ENCODE data around the gene DISC1. TPM values are rescaled to one million over a fixed set of nuclear protein-coding genes. Genes with fewer than 3 reads are reported as not detected.
A peak's percentile ranks its signal among the peaks of the same experiment; 100 is the strongest.
"Not testable (repeated sequence)": the region's sequence is repeated elsewhere in the genome, so short reads cannot be mapped to it uniquely, and the experiment has no call there.

Gene DISC1
- total and polyA plus RNA-seq, 11 donors = 0.76 to 12.8 (median 4.3) TPM

DNA sequence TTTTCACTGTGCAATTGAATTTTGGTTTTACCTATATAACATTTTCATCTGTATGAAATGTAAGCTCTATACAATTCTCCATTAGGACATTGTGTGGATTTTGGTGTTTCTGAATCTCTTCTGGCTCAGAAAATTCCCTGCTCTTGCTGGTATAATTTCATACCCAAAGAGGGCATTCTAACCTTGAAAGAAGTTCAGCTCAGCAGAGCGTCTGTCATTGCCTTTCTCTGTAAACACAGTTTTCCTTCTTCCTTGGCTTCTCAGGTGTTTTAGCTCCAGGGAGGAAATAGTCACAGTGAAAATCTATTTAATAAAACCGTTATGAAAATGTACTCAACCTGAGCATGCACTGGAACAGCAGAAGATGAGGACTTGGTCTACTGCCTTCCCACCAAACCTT is 16.0 kb downstream of the DISC1 start:
- Histone ChIP-seq H3K27ac (no peak overlapping the region), H3K27me3 (no peaks in the 10 kb centered on the region), H3K4me1 (peaks cover 0 to 24% (median 16%) of the 10 kb centered on the region in 12 donors), H3K36me3 (no peaks in the 10 kb centered on the region), H3K9me3 (peaks cover 0 to 10% (median 0%) of the 10 kb centered on the region in 12 donors), H3K4me3 (no peak overlapping the region)
- intact Hi-C loops (cut with DNase I) = no loop called here
- no peak for ATAC-seq
- 46 to 58% (median 54%) methylated on average over 2 of the region's 2 CpGs for WGBS, 4 donors
- TF ChIP-seq POLR2A (IDR thresholded peaks at IDR 0.05) = no peak
- TF ChIP-seq, protein P1, sequence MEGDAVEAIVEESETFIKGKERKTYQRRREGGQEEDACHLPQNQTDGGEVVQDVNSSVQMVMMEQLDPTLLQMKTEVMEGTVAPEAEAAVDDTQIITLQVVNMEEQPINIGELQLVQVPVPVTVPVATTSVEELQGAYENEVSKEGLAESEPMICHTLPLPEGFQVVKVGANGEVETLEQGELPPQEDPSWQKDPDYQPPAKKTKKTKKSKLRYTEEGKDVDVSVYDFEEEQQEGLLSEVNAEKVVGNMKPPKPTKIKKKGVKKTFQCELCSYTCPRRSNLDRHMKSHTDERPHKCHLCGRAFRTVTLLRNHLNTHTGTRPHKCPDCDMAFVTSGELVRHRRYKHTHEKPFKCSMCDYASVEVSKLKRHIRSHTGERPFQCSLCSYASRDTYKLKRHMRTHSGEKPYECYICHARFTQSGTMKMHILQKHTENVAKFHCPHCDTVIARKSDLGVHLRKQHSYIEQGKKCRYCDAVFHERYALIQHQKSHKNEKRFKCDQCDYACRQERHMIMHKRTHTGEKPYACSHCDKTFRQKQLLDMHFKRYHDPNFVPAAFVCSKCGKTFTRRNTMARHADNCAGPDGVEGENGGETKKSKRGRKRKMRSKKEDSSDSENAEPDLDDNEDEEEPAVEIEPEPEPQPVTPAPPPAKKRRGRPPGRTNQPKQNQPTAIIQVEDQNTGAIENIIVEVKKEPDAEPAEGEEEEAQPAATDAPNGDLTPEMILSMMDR (IDR thresholded peaks at IDR 0.05) = no peak
- DNase-seq = no peak

DNA sequence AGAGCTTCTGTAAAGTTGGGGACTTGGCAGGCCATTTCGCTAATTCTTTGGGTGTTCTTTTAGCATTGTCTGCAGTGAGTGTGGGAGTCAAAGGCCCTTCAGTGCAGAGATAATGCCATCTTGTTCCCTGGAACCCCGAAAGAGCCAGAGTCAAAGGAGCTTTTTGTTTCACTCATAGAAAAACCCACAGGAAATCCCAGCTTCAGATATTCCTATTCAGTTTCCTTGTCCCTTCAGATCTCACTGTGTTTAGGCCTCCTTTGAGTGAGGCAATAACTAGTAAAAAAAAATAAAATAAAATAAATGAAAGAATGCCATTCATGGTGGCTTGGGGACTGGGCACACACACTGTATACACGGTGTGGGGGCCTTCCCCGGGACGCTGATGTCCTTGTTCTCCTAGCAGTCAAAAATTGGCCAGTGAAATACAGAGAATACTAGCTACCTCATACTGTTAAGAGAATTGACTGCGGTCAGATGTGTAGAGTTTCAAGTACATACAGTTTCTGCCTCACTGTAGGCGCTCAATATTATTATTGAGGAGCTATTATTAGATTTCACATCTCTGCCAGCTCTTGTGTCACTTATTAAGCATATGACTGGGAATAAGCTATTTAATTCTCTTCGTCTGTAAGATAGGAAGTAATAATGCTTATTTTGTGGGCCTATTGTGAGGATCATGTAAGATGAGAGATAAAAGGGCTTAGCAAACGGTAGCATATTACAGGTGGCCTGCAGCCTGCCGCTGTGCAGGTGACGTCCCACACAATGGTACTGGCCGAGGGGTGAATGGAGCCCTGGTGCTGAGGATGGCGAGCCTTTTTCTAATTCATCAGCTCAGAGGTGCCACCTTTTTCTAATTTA is 16.7 kb downstream of the DISC1 start:
- 54 to 64% (median 57%) methylated on average over 13 of the region's 13 CpGs for WGBS, 4 donors
- H3K4me1 ChIP-seq = peaks cover 0 to 24% (median 16%) of the 10 kb centered on the region in 12 donors
- TF ChIP-seq POLR2A (IDR thresholded peaks at IDR 0.05) = no peak
- TF ChIP-seq, protein P1 (IDR thresholded peaks at IDR 0.05) = no peak
- ATAC-seq (peak; percentile 48 to 74 (median 65)), DNase-seq (no peak)
- H3K36me3 ChIP-seq = no peaks in the 10 kb centered on the region
- peak overlapping the region in 4 of 12 donors; percentile 6 to 34 (median 24) for H3K27ac ChIP-seq
- intact Hi-C loops (cut with DNase I) = no loop called here
- no peak overlapping the region for H3K4me3 ChIP-seq
- no peaks in the 10 kb centered on the region for H3K27me3 ChIP-seq
- peaks cover 0 to 10% (median 0%) of the 10 kb centered on the region in 12 donors for H3K9me3 ChIP-seq

DNA sequence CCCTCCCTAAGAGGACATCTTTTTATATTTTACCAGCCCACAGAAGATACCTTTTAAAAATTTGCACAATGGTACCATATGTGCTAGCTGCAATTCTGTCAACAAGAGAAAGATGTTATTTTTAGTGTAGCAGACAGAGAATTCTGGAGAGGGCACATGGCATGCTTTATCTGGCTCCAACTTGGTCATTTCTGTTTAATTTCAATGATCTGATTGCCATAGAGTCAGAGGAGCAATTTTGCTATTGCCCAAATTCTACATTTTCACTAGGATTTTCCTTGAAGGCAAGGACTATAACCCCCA is 17.3 kb downstream of the DISC1 start:
- ATAC-seq (peak in 2 of 4 donors; percentile 7 to 15), DNase-seq (no peak)
- intact Hi-C loops (cut with DNase I) = no loop called here
- Histone ChIP-seq H3K27me3 (no peaks in the 10 kb centered on the region), H3K36me3 (no peaks in the 10 kb centered on the region), H3K9me3 (peaks cover 0 to 10% (median 0%) of the 10 kb centered on the region in 12 donors), H3K27ac (peak overlapping the region in 2 of 12 donors; percentile 6 to 16), H3K4me3 (no peak overlapping the region), H3K4me1 (peaks cover 0 to 24% (median 16%) of the 10 kb centered on the region in 12 donors)
- TF ChIP-seq POLR2A (IDR thresholded peaks at IDR 0.05) = no peak
- TF ChIP-seq, protein P1 (IDR thresholded peaks at IDR 0.05) = no peak

DNA sequence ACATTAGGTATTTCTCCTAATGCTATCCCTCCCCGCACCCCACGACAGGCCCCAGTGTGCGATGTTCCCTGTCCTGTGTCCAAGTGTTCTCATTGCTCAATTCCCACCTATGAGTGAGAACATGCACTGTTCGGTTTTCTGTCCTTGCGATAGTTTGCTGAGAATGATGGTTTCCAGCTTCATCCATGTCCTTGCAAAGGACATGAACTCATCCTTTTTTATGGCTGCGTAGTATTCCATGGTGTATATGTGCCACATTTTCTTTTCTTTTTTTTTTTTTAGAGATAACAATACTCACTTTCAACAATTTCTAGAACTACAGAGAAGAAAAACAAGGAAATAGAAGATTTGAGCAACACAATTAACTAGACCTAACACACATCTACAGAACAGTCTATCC is 19.0 kb downstream of the DISC1 start:
- H3K27ac ChIP-seq; H3K36me3 ChIP-seq; DNase-seq; H3K4me3 ChIP-seq; H3K27me3 ChIP-seq; intact Hi-C loops (cut with DNase I); ATAC-seq: not testable (repeated sequence)
- 97 to 100% (median 98%) methylated on average over 6 of the region's 6 CpGs for WGBS, 4 donors
- peaks cover 0 to 24% (median 16%) of the 10 kb centered on the region in 12 donors for H3K4me1 ChIP-seq
- H3K9me3 ChIP-seq = peaks cover 0 to 12% (median 0%) of the 10 kb centered on the region in 12 donors

DNA sequence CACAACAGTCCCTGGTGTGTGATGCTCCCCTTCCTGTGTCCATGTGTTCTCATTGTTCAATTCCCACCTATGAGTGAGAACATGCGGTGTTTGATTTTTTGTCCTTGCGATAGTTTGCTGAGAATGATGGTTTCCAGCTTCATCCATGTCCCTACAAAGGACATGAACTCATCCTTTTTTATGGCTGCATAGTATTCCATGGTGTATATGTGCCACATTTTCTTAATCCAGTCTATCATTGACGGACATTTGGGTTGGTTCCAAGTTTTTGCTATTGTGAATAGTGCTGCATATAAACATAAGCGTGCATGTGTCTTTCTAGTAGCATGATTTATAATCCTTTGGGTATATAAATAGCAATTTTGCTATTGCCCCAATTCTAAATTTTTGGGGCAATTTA is 19.6 kb downstream of the DISC1 start:
- ATAC-seq; H3K36me3 ChIP-seq; H3K27me3 ChIP-seq; DNase-seq; intact Hi-C loops (cut with DNase I); H3K27ac ChIP-seq; H3K4me3 ChIP-seq: not testable (repeated sequence)
- 93 to 100% (median 97%) methylated on average over 3 to 4 of the region's 4 CpGs for WGBS, 4 donors
- H3K4me1 ChIP-seq = peaks cover 0 to 24% (median 16%) of the 10 kb centered on the region in 12 donors
- peaks cover 0 to 12% (median 0%) of the 10 kb centered on the region in 12 donors for H3K9me3 ChIP-seq

DNA sequence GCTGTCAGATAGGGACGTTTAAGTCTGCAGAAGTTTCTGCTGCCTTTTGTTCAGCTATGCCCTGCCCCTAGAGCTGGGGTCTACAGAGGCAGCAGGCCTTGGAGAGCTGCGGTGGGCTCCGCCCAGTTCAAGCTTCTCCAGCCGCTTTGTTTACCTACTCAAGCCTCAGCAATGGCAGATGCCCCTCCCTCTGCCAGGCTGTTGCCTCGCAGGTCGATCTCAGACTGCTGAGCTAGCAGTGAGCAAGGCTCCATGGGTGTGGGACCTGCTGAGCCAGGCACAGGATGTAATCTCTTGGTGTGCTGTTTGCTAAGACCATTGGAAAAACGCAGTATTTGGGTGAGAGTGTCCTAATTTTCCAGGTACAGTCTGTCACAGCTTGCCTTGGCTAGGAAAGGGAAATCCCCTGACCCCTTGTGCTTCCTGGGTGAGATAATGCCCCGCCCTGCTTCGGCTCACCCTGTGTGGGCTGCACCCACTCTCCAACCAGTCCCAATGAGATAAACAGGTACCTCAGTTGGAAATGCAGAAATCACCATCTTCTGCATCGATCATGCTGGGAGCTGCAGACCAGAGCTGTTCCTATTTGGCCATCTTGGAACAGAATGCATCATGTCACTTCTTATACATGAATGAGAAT is 25.2 kb downstream of the DISC1 start:
- H3K27ac ChIP-seq; intact Hi-C loops (cut with DNase I); DNase-seq; ATAC-seq; H3K36me3 ChIP-seq; H3K27me3 ChIP-seq; H3K4me3 ChIP-seq: not testable (repeated sequence)
- peaks cover 0 to 13% (median 0%) of the 10 kb centered on the region in 12 donors for H3K4me1 ChIP-seq
- peaks cover 0 to 11% (median 0%) of the 10 kb centered on the region in 12 donors for H3K9me3 ChIP-seq
- 72 to 75% (median 73%) methylated on average over 9 to 10 of the region's 10 CpGs for WGBS, 4 donors
